Liver (tissue), 3 donors: Measurements from ENCODE around the gene NR6A1.

Experiments used
- EGR1 ChIP-seq, 2 donors: IDR thresholded peaks; 2 replicates each; pipeline ENCODE4 v1.6.1; 2016 to 2018; ENCODE audit warnings: antibody characterized with exemption in 2 of 2, low read depth in 2 of 2
- GABPA ChIP-seq, 2 donors: IDR thresholded peaks in 1 of 2; conservative IDR thresholded peaks in 1 of 2; 2 replicates each; pipeline ENCODE4 v1.6.1; 2016; ENCODE audit warnings: antibody characterized with exemption in 2 of 2, mild to moderate bottlenecking in 1 of 2, moderate library complexity in 1 of 2
- RAD21 ChIP-seq, 2 donors: IDR thresholded peaks; 2 replicates each; pipeline ENCODE4 v1.6.1; 2016; ENCODE audit warnings: antibody characterized with exemption in 2 of 2, mild to moderate bottlenecking in 2 of 2
- RXRA ChIP-seq, 2 donors: IDR thresholded peaks; 2 replicates each; pipeline ENCODE4 v1.6.1; 2017 to 2018; ENCODE audit warnings: antibody characterized with exemption in 2 of 2, mild to moderate bottlenecking in 1 of 2
- SP1 ChIP-seq: IDR thresholded peaks from 2 replicates; pipeline ENCODE4 v1.6.1; 2018; ENCODE audit warnings: antibody characterized with exemption, mild to moderate bottlenecking
- TAF1 ChIP-seq: conservative IDR thresholded peaks from 2 replicates; pipeline ENCODE4 v1.6.1; 2016; ENCODE audit warnings: antibody characterized with exemption, mild to moderate bottlenecking
- YY1 ChIP-seq: IDR thresholded peaks from 2 replicates; pipeline ENCODE4 v1.6.1; 2016; ENCODE audit warnings: antibody characterized with exemption, mild to moderate bottlenecking
- TF ChIP-seq, protein P1 (sequence below): IDR thresholded peaks from 2 replicates; pipeline ENCODE4 v1.6.1; 2016; ENCODE audit warnings: antibody characterized with exemption
- TF ChIP-seq, protein P2 (sequence below): fragments of 150-350 bp; IDR thresholded peaks from 2 replicates; pipeline ENCODE4 v1.5.1; 2017; ENCODE audit warnings: improper control_type of control experiment, low read depth, low read length; ENCODE audit not compliant: missing input control
- TF ChIP-seq, protein P3 (sequence below): IDR thresholded peaks from 2 replicates; pipeline ENCODE4 v1.6.1; 2016; ENCODE audit warnings: antibody characterized with exemption, mild to moderate bottlenecking
- donor health status: healthy.
- donor health status: healthy.

DNA sequence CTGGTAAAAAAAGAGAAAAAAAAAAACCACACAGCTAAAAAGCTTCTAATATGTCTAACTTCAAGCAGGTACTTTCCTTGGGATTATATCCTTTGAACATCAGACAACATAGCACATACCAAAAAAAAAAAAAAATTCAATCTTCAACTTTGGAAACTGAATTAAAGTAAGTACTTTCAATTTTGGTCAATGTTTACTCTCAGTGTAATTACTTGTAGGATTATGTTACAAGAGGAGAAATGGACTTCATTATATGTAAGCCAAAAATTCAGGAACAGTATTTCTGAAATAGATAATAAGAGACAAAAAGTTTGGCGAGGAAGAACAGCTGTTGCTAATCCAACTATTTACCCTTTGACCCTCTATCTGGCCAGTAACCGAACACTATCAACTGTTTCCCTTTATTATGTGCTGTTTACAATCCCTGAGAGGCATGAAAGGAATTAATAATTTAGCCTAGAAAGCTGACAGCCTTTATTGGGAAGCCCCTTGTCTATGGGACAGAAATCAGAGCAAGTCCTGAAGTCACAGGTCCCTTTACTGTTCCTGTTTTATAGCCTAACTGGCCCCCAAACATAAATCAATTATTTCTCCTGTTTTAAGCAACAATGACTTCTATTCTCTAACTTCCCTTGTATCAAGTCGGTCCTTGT, 46.6 kb downstream of the NR6A1 start:
- TF ChIP-seq, protein P1, sequence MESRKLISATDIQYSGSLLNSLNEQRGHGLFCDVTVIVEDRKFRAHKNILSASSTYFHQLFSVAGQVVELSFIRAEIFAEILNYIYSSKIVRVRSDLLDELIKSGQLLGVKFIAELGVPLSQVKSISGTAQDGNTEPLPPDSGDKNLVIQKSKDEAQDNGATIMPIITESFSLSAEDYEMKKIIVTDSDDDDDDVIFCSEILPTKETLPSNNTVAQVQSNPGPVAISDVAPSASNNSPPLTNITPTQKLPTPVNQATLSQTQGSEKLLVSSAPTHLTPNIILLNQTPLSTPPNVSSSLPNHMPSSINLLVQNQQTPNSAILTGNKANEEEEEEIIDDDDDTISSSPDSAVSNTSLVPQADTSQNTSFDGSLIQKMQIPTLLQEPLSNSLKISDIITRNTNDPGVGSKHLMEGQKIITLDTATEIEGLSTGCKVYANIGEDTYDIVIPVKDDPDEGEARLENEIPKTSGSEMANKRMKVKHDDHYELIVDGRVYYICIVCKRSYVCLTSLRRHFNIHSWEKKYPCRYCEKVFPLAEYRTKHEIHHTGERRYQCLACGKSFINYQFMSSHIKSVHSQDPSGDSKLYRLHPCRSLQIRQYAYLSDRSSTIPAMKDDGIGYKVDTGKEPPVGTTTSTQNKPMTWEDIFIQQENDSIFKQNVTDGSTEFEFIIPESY = no peak
- no peak for TF ChIP-seq GABPA (IDR thresholded peaks at IDR 0.05 in 1 of 2, conservative IDR thresholded peaks at IDR 0.05 in 1 of 2)
- no peak for TF ChIP-seq YY1
- TF ChIP-seq, protein P2, sequence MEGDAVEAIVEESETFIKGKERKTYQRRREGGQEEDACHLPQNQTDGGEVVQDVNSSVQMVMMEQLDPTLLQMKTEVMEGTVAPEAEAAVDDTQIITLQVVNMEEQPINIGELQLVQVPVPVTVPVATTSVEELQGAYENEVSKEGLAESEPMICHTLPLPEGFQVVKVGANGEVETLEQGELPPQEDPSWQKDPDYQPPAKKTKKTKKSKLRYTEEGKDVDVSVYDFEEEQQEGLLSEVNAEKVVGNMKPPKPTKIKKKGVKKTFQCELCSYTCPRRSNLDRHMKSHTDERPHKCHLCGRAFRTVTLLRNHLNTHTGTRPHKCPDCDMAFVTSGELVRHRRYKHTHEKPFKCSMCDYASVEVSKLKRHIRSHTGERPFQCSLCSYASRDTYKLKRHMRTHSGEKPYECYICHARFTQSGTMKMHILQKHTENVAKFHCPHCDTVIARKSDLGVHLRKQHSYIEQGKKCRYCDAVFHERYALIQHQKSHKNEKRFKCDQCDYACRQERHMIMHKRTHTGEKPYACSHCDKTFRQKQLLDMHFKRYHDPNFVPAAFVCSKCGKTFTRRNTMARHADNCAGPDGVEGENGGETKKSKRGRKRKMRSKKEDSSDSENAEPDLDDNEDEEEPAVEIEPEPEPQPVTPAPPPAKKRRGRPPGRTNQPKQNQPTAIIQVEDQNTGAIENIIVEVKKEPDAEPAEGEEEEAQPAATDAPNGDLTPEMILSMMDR = no peak
- no peak for TF ChIP-seq SP1
- TF ChIP-seq RAD21 (IDR thresholded peaks at IDR 0.05) = no peak
- TF ChIP-seq TAF1 = no peak
- TF ChIP-seq EGR1 (IDR thresholded peaks at IDR 0.05; ENCODE audit: low read depth in 2 of 2) = no peak
- TF ChIP-seq RXRA (IDR thresholded peaks at IDR 0.05) = no peak
- TF ChIP-seq, protein P3, sequence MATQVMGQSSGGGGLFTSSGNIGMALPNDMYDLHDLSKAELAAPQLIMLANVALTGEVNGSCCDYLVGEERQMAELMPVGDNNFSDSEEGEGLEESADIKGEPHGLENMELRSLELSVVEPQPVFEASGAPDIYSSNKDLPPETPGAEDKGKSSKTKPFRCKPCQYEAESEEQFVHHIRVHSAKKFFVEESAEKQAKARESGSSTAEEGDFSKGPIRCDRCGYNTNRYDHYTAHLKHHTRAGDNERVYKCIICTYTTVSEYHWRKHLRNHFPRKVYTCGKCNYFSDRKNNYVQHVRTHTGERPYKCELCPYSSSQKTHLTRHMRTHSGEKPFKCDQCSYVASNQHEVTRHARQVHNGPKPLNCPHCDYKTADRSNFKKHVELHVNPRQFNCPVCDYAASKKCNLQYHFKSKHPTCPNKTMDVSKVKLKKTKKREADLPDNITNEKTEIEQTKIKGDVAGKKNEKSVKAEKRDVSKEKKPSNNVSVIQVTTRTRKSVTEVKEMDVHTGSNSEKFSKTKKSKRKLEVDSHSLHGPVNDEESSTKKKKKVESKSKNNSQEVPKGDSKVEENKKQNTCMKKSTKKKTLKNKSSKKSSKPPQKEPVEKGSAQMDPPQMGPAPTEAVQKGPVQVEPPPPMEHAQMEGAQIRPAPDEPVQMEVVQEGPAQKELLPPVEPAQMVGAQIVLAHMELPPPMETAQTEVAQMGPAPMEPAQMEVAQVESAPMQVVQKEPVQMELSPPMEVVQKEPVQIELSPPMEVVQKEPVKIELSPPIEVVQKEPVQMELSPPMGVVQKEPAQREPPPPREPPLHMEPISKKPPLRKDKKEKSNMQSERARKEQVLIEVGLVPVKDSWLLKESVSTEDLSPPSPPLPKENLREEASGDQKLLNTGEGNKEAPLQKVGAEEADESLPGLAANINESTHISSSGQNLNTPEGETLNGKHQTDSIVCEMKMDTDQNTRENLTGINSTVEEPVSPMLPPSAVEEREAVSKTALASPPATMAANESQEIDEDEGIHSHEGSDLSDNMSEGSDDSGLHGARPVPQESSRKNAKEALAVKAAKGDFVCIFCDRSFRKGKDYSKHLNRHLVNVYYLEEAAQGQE = no peak
